ENCODE measurements around the gene FBN2.

DNA sequence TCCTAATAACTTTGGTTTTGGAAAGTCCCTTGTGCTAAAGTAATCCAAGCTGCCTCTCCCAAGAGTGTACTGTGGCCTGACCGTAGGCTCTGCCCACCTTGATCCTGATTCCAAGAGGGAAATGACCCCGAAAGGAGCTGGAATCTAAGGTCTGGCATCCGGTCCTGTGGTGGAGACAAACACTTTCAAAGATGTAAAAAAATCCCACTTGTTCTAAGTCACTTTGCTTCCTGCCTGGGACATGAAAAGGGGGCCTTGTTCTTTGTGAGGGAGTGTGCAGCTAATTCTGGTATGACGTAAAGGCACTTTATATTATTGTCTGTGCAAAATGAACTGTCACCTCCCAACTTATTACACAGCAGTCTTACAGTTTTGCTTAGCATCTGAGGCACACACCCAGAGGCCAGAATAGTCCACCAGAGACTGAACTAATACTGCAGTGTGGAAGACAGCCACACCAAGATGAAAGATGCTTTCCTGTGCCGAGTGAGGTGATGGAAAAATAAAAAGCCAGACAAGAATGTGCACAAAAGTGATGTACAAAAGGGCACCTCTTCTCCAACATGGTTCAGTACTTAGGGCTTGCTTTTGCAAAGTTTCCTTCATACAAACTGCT, 325.7 kb downstream of the FBN2 start:
- TF ChIP-seq, protein P1, sequence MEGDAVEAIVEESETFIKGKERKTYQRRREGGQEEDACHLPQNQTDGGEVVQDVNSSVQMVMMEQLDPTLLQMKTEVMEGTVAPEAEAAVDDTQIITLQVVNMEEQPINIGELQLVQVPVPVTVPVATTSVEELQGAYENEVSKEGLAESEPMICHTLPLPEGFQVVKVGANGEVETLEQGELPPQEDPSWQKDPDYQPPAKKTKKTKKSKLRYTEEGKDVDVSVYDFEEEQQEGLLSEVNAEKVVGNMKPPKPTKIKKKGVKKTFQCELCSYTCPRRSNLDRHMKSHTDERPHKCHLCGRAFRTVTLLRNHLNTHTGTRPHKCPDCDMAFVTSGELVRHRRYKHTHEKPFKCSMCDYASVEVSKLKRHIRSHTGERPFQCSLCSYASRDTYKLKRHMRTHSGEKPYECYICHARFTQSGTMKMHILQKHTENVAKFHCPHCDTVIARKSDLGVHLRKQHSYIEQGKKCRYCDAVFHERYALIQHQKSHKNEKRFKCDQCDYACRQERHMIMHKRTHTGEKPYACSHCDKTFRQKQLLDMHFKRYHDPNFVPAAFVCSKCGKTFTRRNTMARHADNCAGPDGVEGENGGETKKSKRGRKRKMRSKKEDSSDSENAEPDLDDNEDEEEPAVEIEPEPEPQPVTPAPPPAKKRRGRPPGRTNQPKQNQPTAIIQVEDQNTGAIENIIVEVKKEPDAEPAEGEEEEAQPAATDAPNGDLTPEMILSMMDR (conservative IDR thresholded peaks at IDR 0.05 in 1 of 2, IDR thresholded peaks at IDR 0.05 in 1 of 2; ENCODE audit: low read depth in 1 of 2, low read length in 2 of 2), result no peak
- no peak for TF ChIP-seq EZH2 (IDR thresholded peaks at IDR 0.05; ENCODE audit: low read length, missing control alignments)

All from fibroblast of lung (primary cell).